Heart right ventricle (tissue), 16 donors: ENCODE measurements around the gene TMBIM4. TPM values are rescaled to one million over a fixed set of nuclear protein-coding genes. Genes with fewer than 3 reads are reported as not detected.

ENCODE experiments used
- ATAC-seq, 8 donors: fragments of 200-7000 bp; cut with Tn5 transposase; one replicate each; pipeline ENCODE4 v1.9.1; 2020; ENCODE audit warnings: mild to moderate bottlenecking in 8 of 8, moderate library complexity in 8 of 8, moderate number of reproducible peaks in 1 of 8
- DNase-seq, 2 donors: peaks; one replicate each; pipeline ENCODE4 v3.0.0-alpha.2; 2020
- H3K27ac ChIP-seq, 10 donors: fragments of 200-600 bp; sonication (generic) in 2 of 10; one replicate each; pipeline versions ENCODE4 v1.5.0 to v1.8.0; 2020 to 2022; ENCODE audit warnings: mild to moderate bottlenecking in 3 of 10
- H3K27me3 ChIP-seq, 7 donors: fragments of 200-600 bp; one replicate each; pipeline ENCODE4 v1.8.0; 2021 to 2022; ENCODE audit warnings: mild to moderate bottlenecking in 2 of 7
- H3K36me3 ChIP-seq, 9 donors: fragments of 200-600 bp; sonication (generic) in 1 of 9; one replicate each; pipeline versions ENCODE4 v1.5.0 to v1.8.0; 2020 to 2022; ENCODE audit warnings: mild to moderate bottlenecking in 2 of 9
- H3K4me1 ChIP-seq, 9 donors: fragments of 200-600 bp; sonication (generic) in 1 of 9; one replicate each; pipeline versions ENCODE4 v1.5.0 to v1.8.0; 2020 to 2022; ENCODE audit warnings: mild to moderate bottlenecking in 4 of 9
- H3K4me3 ChIP-seq, 10 donors: fragments of 200-600 bp; sonication (generic) in 2 of 10; one replicate each; pipeline versions ENCODE4 v1.5.0 to v1.8.0; 2020 to 2022; ENCODE audit warnings: mild to moderate bottlenecking in 7 of 10, moderate library complexity in 2 of 10
- H3K9me3 ChIP-seq, 11 donors: fragments of 200-600 bp in 10 of 11; sonication (generic) in 2 of 11; one replicate each; pipeline versions ENCODE4 v1.5.0 to v1.8.0; 2013 to 2022; ENCODE audit warnings: mild to moderate bottlenecking in 2 of 11, control low read depth in 1 of 11, moderate library complexity in 1 of 11
- WGBS, 2 donors: extraction: QIAGEN DNeasy Blood & Tissue Kit; methylation state at CpG; one replicate each; pipeline ENCODE4 v1.1.7; 2013; ENCODE audit warnings: inconsistent platforms in 1 of 2; 5-methylcytosine and 5-hydroxymethylcytosine counted together
- intact Hi-C, 10 donors: fragments of 100-400 bp; cut with DNase I; formaldehyde crosslinking; loops; one replicate each; pipeline versions ENCODE4 v1.11.1 to v1.14.2; 2022
- polyA plus RNA-seq, 2 donors: library from polyadenylated mRNA; stranded (reverse); fragments of 200-250 nt; gene quantifications; one replicate each; pipeline ENCODE4 v1.2.3, GENCODE V29; 2013
- total RNA-seq, 10 donors: library from RNA; stranded (reverse); fragmentation: NEBNext Ultra II Directional in 3 of 10; extraction: Animal tissue kit (Norgen Biotek cat#: 25700) in 3 of 10; gene quantifications; one replicate each; pipeline versions ENCODE4 v1.2.1 to v1.2.4, GENCODE V29; 2021 to 2023
- TF ChIP-seq, protein P1 (sequence below), 9 donors: fragments of 200-600 bp; sonication (generic) in 2 of 9; IDR thresholded peaks; one replicate each; pipeline versions ENCODE4 v1.5.0 to v1.8.0; 2021 to 2022; ENCODE audit warnings: antibody characterized with exemption in 9 of 9, mild to moderate bottlenecking in 5 of 9, moderate library complexity in 1 of 9
- donor health status: Arrhythmogenic right ventricular cardiomyopathy.
- donor health status: ischemic (EF 13 %, LVEDD 7.1; RV severe dilation, severe dysfunction).
- donor health status: healthy with polysubstance abuse.
- donor health status: DM: no; HTN: yes; CAD: no.
- donor health status: DM: no; HTN: no; CAD: no.
- donor health status: ischemic (EF 25% LVEDD 6.9; RV normal size, moderate dysfunction).
- donor health status: ischemic (EF 25% LVEDD 5.7; RV mildly dilated, moderate dysfunction).
- donor health status: healthy.
- donor health status: DM: yes; HTN: yes; CAD: no.
- donor health status: Ischemic cardiomyopathy.
- donor health status: ischemic (EF 35%, LVEDD 5.7; RV mildly dilated, moderate dysfunction).
- donor health status: nonischemic (EF 11% LVEDD 7.7; RV severe dilation, severe dysfunction).
- donor health status: DM: yes; HTN: yes; CAD: no.
- donor health status: PGD.
- donor health status: ischemic (EF 29% LVEDD 5.4; RV normal size, mild dysfunction).
- donor health status: nonischemic (EF 23%, LVEDD 6.1; RV moderate dilation, normal function).

Gene TMBIM4
- total and polyA plus RNA-seq, 12 donors: 54.8 to 126 (median 66.2) TPM

DNA sequence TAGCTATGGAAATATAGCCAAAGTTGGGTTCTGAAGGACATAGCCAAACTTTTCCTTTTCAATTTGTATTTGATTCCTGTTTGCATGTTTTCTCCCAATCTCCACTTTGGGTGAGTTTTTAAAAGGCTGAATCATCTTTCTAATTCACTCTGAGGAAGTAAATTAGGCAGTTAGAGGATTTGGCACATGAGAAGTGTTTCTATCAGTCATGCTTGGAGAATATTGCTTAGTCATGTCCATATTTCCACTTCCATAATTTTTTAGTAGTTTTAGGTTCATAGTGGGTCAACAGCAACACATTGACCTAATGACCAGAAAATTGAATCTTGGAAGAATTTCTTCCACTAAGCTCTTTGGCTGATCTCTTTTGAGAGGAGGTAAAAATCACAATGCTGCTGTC is 41.0 kb upstream of the TMBIM4 start:
- DNase-seq: no peak
- Histone ChIP-seq H3K4me3 (no peak overlapping the region), H3K4me1 (peaks cover 0 to 15% (median 0%) of the 10 kb centered on the region in 9 donors), H3K36me3 (peaks cover 0 to 41% (median 0%) of the 10 kb centered on the region in 9 donors), H3K9me3 (peaks cover 0 to 5% (median 0%) of the 10 kb centered on the region in 11 donors), H3K27ac (peak overlapping the region in 1 of 10 donors; percentile 54), H3K27me3 (no peaks in the 10 kb centered on the region)
- intact Hi-C loops: no loop called here
- no peak for ATAC-seq
- TF ChIP-seq, protein P1, sequence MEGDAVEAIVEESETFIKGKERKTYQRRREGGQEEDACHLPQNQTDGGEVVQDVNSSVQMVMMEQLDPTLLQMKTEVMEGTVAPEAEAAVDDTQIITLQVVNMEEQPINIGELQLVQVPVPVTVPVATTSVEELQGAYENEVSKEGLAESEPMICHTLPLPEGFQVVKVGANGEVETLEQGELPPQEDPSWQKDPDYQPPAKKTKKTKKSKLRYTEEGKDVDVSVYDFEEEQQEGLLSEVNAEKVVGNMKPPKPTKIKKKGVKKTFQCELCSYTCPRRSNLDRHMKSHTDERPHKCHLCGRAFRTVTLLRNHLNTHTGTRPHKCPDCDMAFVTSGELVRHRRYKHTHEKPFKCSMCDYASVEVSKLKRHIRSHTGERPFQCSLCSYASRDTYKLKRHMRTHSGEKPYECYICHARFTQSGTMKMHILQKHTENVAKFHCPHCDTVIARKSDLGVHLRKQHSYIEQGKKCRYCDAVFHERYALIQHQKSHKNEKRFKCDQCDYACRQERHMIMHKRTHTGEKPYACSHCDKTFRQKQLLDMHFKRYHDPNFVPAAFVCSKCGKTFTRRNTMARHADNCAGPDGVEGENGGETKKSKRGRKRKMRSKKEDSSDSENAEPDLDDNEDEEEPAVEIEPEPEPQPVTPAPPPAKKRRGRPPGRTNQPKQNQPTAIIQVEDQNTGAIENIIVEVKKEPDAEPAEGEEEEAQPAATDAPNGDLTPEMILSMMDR (IDR thresholded peaks at IDR 0.05): no peak

DNA sequence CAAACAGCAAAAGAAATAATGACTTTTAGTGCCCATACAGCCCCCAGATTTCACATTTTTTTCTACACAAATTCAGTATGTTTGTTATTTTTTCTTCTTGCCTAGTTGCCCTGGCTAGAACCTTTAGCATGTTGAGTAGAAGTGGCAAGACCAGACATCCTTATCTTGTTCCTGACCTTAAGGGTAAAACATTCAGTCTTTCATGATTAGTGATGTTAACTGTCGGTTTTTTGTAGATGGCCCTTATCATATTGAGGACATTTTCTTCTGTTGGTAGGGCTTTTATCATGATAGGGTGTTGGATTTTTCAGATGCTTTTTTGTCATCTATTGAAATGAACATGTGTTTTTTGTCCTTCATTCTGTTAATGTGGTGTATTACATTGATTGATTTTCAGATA is 36.3 kb upstream of the TMBIM4 start:
- intact Hi-C loops: no loop called here
- Histone ChIP-seq H3K4me1 (peaks cover 0 to 12% (median 0%) of the 10 kb centered on the region in 9 donors), H3K27me3 (no peaks in the 10 kb centered on the region), H3K4me3 (no peak overlapping the region), H3K9me3 (peaks cover 0 to 5% (median 0%) of the 10 kb centered on the region in 11 donors), H3K27ac (no peak overlapping the region), H3K36me3 (peaks cover 0 to 25% (median 0%) of the 10 kb centered on the region in 9 donors)
- ATAC-seq (no peak), DNase-seq (no peak)
- whole genome bisulfite sequencing, 2 donors: 64 to 73% methylated on average over 1 of the region's 1 CpG
- TF ChIP-seq, protein P1 (IDR thresholded peaks at IDR 0.05): no peak

DNA sequence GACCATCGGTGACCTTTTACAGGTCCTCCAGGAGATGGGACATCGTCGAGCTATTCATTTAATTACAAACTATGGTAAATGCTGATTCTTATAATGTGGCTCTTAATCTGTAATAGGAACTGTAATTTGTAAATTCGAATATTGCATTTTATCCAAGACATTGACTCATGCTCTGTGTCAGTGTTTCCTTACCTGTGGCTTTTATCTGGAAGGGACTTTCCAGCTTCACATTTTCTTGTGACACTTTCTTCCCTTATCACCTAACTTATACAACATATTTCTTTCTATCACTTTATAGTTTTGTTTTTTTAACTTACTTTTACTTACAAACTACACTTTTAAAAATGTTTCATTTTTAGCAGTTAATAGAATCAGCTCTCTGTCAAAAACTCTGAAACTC is 34.0 kb upstream of the TMBIM4 start:
- peaks cover 0 to 15% (median 4%) of the 10 kb centered on the region in 11 donors for H3K9me3 ChIP-seq
- H3K36me3 ChIP-seq: peaks cover 0 to 16% (median 0%) of the 10 kb centered on the region in 9 donors
- H3K4me1 ChIP-seq: peaks cover 0 to 5% (median 0%) of the 10 kb centered on the region in 9 donors
- H3K27me3 ChIP-seq: no peaks in the 10 kb centered on the region
- no peak overlapping the region for H3K27ac ChIP-seq
- intact Hi-C loops: loop anchor here in 1 of 10 donors (1.0 kb wide), 1 partner anchor 13 kb away; no protein-coding TSS in a partner anchor
- WGBS, 2 donors: 85 to 90% methylated on average over 4 of the region's 4 CpGs
- H3K4me3 ChIP-seq: no peak overlapping the region
- TF ChIP-seq, protein P1 (IDR thresholded peaks at IDR 0.05): no peak
- ATAC-seq: no peak
- DNase-seq: no peak

DNA sequence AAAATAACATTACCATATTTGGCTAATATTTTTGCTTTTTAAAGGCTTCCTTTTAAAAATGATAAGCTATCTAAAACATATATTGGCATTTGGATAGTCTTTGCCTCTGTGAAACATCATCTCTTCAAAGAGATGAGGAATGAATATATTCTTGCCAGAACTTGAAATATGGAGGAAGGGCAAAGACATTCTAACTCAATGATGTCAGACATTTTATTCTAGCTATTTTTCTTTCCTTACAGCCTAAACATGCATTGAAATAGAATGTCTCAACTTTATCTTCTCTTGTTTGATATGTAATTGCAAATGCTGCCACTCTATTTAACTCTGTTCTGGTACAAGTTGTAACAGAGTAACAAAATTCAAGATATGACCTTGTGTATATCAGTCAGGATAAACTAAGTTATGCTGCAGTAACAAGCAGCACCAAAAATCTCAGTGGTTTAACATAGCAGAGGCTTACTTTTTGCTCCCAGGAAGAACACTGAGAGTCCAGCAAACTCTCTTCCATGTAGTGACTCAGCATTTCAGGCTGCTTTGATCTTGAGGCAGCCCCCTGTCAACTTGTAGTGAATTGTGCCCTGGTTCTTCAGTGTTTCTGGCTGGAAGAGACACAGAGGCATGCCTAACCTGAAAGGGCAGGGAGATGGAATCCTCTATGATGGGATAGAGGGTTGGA is 30.2 kb upstream of the TMBIM4 start:
- ATAC-seq: no peak
- no peaks in the 10 kb centered on the region for H3K27me3 ChIP-seq
- peaks cover 0 to 40% (median 19%) of the 10 kb centered on the region in 9 donors for H3K4me1 ChIP-seq
- H3K9me3 ChIP-seq: peaks cover 0 to 10% (median 4%) of the 10 kb centered on the region in 11 donors
- H3K27ac ChIP-seq: no peak overlapping the region
- DNase-seq: no peak
- TF ChIP-seq, protein P1 (IDR thresholded peaks at IDR 0.05): no peak
- intact Hi-C loops: no loop called here
- peaks cover 0 to 5% (median 0%) of the 10 kb centered on the region in 9 donors for H3K36me3 ChIP-seq
- no peak overlapping the region for H3K4me3 ChIP-seq
